Heart left ventricle (tissue), 13 donors: ENCODE results near the gene EML6.

ENCODE experiments used
- CTCF ChIP-seq, 12 donors: fragments of 200-600 bp; sonication (generic) in 4 of 12; IDR thresholded peaks; one replicate each; pipeline versions ENCODE4 v1.5.0 to v1.8.0; 2018 to 2022; ENCODE audit warnings: antibody characterized with exemption in 12 of 12, mild to moderate bottlenecking in 5 of 12
- POLR2A ChIP-seq, 2 donors: fragments of 450-650 bp; IDR thresholded peaks; one replicate each; pipeline ENCODE4 v1.6.1; 2017; ENCODE audit warnings: antibody characterized with exemption in 2 of 2, mild to moderate bottlenecking in 2 of 2, moderate library complexity in 2 of 2
- donor health status: ischemic (EF 13 %, LVEDD 7.1; RV severe dilation, severe dysfunction).
- donor health status: DM: no; HTN: yes; CAD: no.
- donor health status: DM: no; HTN: no; CAD: no.
- donor health status: ischemic (EF 25% LVEDD 6.9; RV normal size, moderate dysfunction).
- donor health status: ischemic (EF 25% LVEDD 5.7; RV mildly dilated, moderate dysfunction).
- donor health status: ischemic (EF 35%, LVEDD 5.7; RV mildly dilated, moderate dysfunction).
- donor health status: nonischemic (EF 11% LVEDD 7.7; RV severe dilation, severe dysfunction).
- donor health status: DM: yes; HTN: yes; CAD: no.
- donor health status: PGD.
- donor health status: ischemic (EF 29% LVEDD 5.4; RV normal size, mild dysfunction).
- donor health status: nonischemic (EF 23%, LVEDD 6.1; RV moderate dilation, normal function).

DNA sequence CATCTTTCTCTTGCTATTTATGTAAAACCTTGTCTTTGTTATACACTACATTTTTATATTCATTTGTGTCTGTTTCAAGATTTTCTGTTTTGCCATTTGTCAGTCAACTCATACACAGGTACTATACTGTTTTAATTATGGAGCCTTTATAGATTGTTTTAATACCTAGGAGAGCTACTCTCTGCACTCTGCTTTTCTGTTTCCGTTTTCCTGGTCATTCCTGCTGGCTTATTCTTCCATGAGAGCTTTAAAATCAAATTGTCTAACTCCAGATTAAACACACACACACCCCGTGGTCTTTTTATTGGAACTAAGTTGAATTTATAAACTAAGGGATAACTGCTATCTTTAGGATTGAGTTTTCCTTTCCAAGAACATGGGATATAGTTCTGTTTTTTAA lies 165.6 kb downstream of the EML6 start:
- TF ChIP-seq POLR2A (IDR thresholded peaks at IDR 0.05): no peak
- TF ChIP-seq CTCF (IDR thresholded peaks at IDR 0.05): no peak
